SK-N-SH (cell line): ENCODE results near the gene SUN5. TPM values are rescaled to one million over a fixed set of nuclear protein-coding genes. Genes with fewer than 3 reads are reported as not detected.

Experiments used
- CTCF ChIA-PET: fragments of 300-600, 350-600 bp; formaldehyde crosslinking; extraction: SDS; loops from one replicate; lab custom pipeline; 2021; lab: Yijun Ruan, JAX
- POLR2A ChIA-PET: fragments of 350-600 bp; sonication (Branson Sonifier 250); formaldehyde crosslinking; extraction: SDS; loops from one replicate; lab custom pipeline; 2020; ENCODE audit warnings: antibody characterized with exemption, inconsistent platforms; lab: Yijun Ruan, JAX
- DNase-seq: peaks from one replicate; pipeline ENCODE4 v3.0.0; 2012
- H2AFZ ChIP-seq: fragments of 200-600 bp; sonication (generic); 2 replicates; pipeline ENCODE4 v1.8.1; 2016; ENCODE audit warnings: antibody characterized with exemption, mild to moderate bottlenecking, low read depth
- H3F3A ChIP-seq: fragments of 200-600 bp; sonication (generic); replicated peaks from 2 replicates; pipeline ENCODE3; 2016; ENCODE audit warnings: antibody characterized with exemption, mild to moderate bottlenecking; ENCODE audit not compliant: insufficient read depth
- H3K27ac ChIP-seq, 2 experiments: fragments of 200-500 bp in 1 of 2; fragments of 200-600 bp in 1 of 2; sonication (Bioruptor generic) in 1 of 2; sonication (generic), shearing (Covaris generic) in 1 of 2; 2 replicates each; pipeline versions ENCODE4 v1.5.1 to v1.6.1; 2014 to 2016; ENCODE audit warnings: low read depth in 2 of 2, inconsistent platforms in 1 of 2, low read length in 1 of 2, mild to moderate bottlenecking in 1 of 2, mixed read lengths in 1 of 2
- H3K27me3 ChIP-seq: fragments of 200-600 bp; sonication (generic), shearing (Covaris generic); 2 replicates; pipeline ENCODE4 v1.6.1; 2016; ENCODE audit warnings: mixed run types; ENCODE audit not compliant: insufficient read depth
- H3K36me3 ChIP-seq, 2 experiments: fragments of 200-500 bp in 1 of 2; fragments of 200-600 bp in 1 of 2; sonication (Bioruptor generic) in 1 of 2; sonication (generic) in 1 of 2; replicated peaks in 1 of 2; 2 replicates each; pipeline versions ENCODE3 to v1.5.1; 2014 to 2016; ENCODE audit warnings: low read length in 1 of 2, mild to moderate bottlenecking in 1 of 2; ENCODE audit not compliant: insufficient read depth in 2 of 2, control insufficient read depth in 1 of 2
- H3K4me1 ChIP-seq, 2 experiments: fragments of 200-500 bp in 1 of 2; fragments of 200-600 bp in 1 of 2; sonication (Bioruptor generic) in 1 of 2; sonication (generic), shearing (Covaris generic) in 1 of 2; 2 replicates each; pipeline versions ENCODE4 v1.5.1 to v1.6.1; 2014 to 2016; ENCODE audit warnings: low read depth in 1 of 2, low read length in 1 of 2, mixed run types in 1 of 2; ENCODE audit not compliant: insufficient read depth in 2 of 2, control insufficient read depth in 1 of 2
- H3K4me2 ChIP-seq: fragments of 200-600 bp; sonication (generic), shearing (Covaris generic); 2 replicates; pipeline ENCODE4 v1.6.1; 2017; ENCODE audit warnings: mixed run types
- H3K4me3 ChIP-seq, 2 experiments: fragments of 200-500 bp in 1 of 2; fragments of 200-600 bp in 1 of 2; sonication (Bioruptor generic) in 1 of 2; sonication (generic), shearing (Covaris generic) in 1 of 2; 2 replicates each; pipeline versions ENCODE4 v1.5.1 to v1.8.1; 2014 to 2016; ENCODE audit warnings: low read depth in 2 of 2, inconsistent platforms in 1 of 2, low read length in 1 of 2, mild to moderate bottlenecking in 1 of 2, mixed read lengths in 1 of 2, moderate library complexity in 1 of 2
- H3K79me2 ChIP-seq: fragments of 200-600 bp; sonication (generic); 2 replicates; pipeline ENCODE4 v1.8.1; 2017; ENCODE audit warnings: mild to moderate bottlenecking; ENCODE audit not compliant: insufficient read depth
- H3K9ac ChIP-seq: fragments of 200-600 bp; sonication (generic); 2 replicates; pipeline ENCODE4 v1.6.1; 2017; ENCODE audit warnings: mixed run types
- H3K9me2 ChIP-seq: fragments of 200-600 bp; sonication (generic); 2 replicates; pipeline ENCODE4 v1.6.1; 2017; ENCODE audit warnings: mixed run types
- H3K9me3 ChIP-seq: fragments of 200-600 bp; sonication (generic); 2 replicates; pipeline ENCODE4 v1.6.1; 2017; ENCODE audit warnings: mixed run types, mild to moderate bottlenecking, moderate library complexity
- H4K20me1 ChIP-seq: fragments of 200-600 bp; sonication (generic); 2 replicates; pipeline ENCODE4 v1.6.1; 2017; ENCODE audit warnings: mild to moderate bottlenecking, mixed run types; ENCODE audit not compliant: insufficient read depth
- CTCF ChIP-seq: fragments of 200-600 bp; sonication (generic); IDR thresholded peaks from 2 replicates; pipeline ENCODE4 v1.6.1; 2017; ENCODE audit warnings: antibody characterized with exemption, mild to moderate bottlenecking, moderate library complexity
- ELF1 ChIP-seq: IDR thresholded peaks from 2 replicates; pipeline ENCODE4 v1.4.0; 2012
- FOSL2 ChIP-seq: IDR thresholded peaks from 2 replicates; pipeline ENCODE4 v1.4.0; 2012; ENCODE audit warnings: low read depth, mild to moderate bottlenecking, moderate library complexity, borderline replicate concordance
- GATA2 ChIP-seq: sonication (generic); formaldehyde crosslinking; IDR thresholded peaks from 2 replicates; pipeline ENCODE4 v1.5.0; 2020; ENCODE audit warnings: mild to moderate bottlenecking, missing genetic modification reagents
- MXI1 ChIP-seq: IDR thresholded peaks from 2 replicates; pipeline ENCODE4 v1.6.1; 2012; ENCODE audit warnings: mild to moderate bottlenecking, low read depth, low read length, improper control_type of control experiment
- RAD21 ChIP-seq: IDR thresholded peaks from 2 replicates; pipeline ENCODE4 v1.6.1; 2012; ENCODE audit warnings: mild to moderate bottlenecking, low read length
- RFX5 ChIP-seq: IDR thresholded peaks from 2 replicates; pipeline ENCODE4 v1.6.1; 2012; ENCODE audit warnings: mild to moderate bottlenecking, improper control_type of control experiment, low read length
- SIN3A ChIP-seq: IDR thresholded peaks from 2 replicates; pipeline ENCODE4 v1.6.1; 2012; ENCODE audit warnings: low read depth, mild to moderate bottlenecking, low read length, moderate library complexity, borderline replicate concordance
- SMC3 ChIP-seq: IDR thresholded peaks from 2 replicates; pipeline ENCODE4 v1.6.1; 2012; ENCODE audit warnings: low read depth, low read length, improper control_type of control experiment
- TAF1 ChIP-seq: IDR thresholded peaks from 2 replicates; pipeline ENCODE4 v1.6.1; 2012; ENCODE audit warnings: low read depth, mild to moderate bottlenecking, low read length, moderate library complexity, borderline replicate concordance
- TEAD4 ChIP-seq: IDR thresholded peaks from 2 replicates; pipeline ENCODE4 v1.4.0; 2012; ENCODE audit warnings: mild to moderate bottlenecking, borderline replicate concordance; ENCODE audit not compliant: insufficient read depth
- USF1 ChIP-seq: IDR thresholded peaks from 2 replicates; pipeline ENCODE4 v1.4.0; 2012; ENCODE audit warnings: low read depth, borderline replicate concordance
- WGBS: methylation state at CpG from one replicate; pipeline ENCODE4 v1.1.6; 2017; ENCODE audit warnings: low lambda C conversion rate; 5-methylcytosine and 5-hydroxymethylcytosine counted together
- polyA plus RNA-seq, 3 experiments: library from polyadenylated mRNA; depleted of rRNA; stranded (reverse); fragments of >200 nt; gene quantifications; 2 replicates each; pipeline ENCODE4 v1.2.3, GENCODE V29; 2012
- TF ChIP-seq, protein P1 (sequence below): IDR thresholded peaks from 2 replicates; pipeline ENCODE4; 2012

SUN5 gene
- polyA plus RNA-seq, 1 of the 3 experiments (the other 2 are of a cell fraction): not detected

GRCh38 chr20:33012327-33013189, 8.3 kb upstream of the SUN5 start:
- Histone ChIP-seq H3F3A (no peaks in the 10 kb centered on the region), H3K4me3 (no peak overlapping the region), H3K9me2 (no peaks in the 10 kb centered on the region), H3K4me1 (no peaks in the 10 kb centered on the region), H2AFZ (no peak overlapping the region), H3K4me2 (no peak overlapping the region), H3K79me2 (no peaks in the 10 kb centered on the region), H3K27me3 (peaks cover 66% of the 10 kb centered on the region), H3K27ac (no peak overlapping the region), H3K36me3 (no peaks in the 10 kb centered on the region), H3K9me3 (no peaks in the 10 kb centered on the region), H3K9ac (no peak overlapping the region), H4K20me1 (no peaks in the 10 kb centered on the region)
- no peak for TF ChIP-seq TEAD4
- TF ChIP-seq SMC3: no peak
- WGBS: 16% methylated on average over 15 of the region's 15 CpGs
- DNase-seq: no peak
- CTCF ChIA-PET: no interaction called here
- POLR2A ChIA-PET: no interaction called here

GRCh38 chr20:33010674-33011449, 6.6 kb upstream of the SUN5 start:
- POLR2A ChIA-PET: no interaction called here

More at GRCh38 chr20:33010674-33011449, 6.6 kb upstream of the SUN5 start:
- Histone ChIP-seq H3K36me3 (no peaks in the 10 kb centered on the region), H3K4me1 (no peaks in the 10 kb centered on the region), H3K9me2 (no peaks in the 10 kb centered on the region), H3K9me3 (no peaks in the 10 kb centered on the region), H3K27ac (no peak overlapping the region), H4K20me1 (no peaks in the 10 kb centered on the region), H3F3A (no peaks in the 10 kb centered on the region), H3K4me3 (no peak overlapping the region), H3K27me3 (peaks cover 51% of the 10 kb centered on the region), H3K79me2 (no peaks in the 10 kb centered on the region), H2AFZ (no peak overlapping the region), H3K4me2 (no peak overlapping the region), H3K9ac (no peak overlapping the region)
- TF ChIP-seq USF1: no peak
- no peak for TF ChIP-seq MXI1
- no peak for TF ChIP-seq RAD21
- no peak for TF ChIP-seq FOSL2
- TF ChIP-seq TEAD4: no peak
- TF ChIP-seq RFX5: no peak
- no peak for TF ChIP-seq SIN3A
- TF ChIP-seq, protein P1, sequence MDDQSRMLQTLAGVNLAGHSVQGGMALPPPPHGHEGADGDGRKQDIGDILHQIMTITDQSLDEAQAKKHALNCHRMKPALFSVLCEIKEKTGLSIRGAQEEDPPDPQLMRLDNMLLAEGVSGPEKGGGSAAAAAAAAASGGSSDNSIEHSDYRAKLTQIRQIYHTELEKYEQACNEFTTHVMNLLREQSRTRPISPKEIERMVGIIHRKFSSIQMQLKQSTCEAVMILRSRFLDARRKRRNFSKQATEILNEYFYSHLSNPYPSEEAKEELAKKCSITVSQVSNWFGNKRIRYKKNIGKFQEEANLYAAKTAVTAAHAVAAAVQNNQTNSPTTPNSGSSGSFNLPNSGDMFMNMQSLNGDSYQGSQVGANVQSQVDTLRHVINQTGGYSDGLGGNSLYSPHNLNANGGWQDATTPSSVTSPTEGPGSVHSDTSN: no peak
- TF ChIP-seq CTCF: no peak
- no peak for TF ChIP-seq GATA2 (CRISPR knock-in tag)
- TF ChIP-seq ELF1: no peak
- TF ChIP-seq TAF1: no peak
- no peak for DNase-seq
- CTCF ChIA-PET: no interaction called here
- WGBS: 0% methylated on average over 2 of the region's 8 CpGs
